22Rv1 (cell line): Measurements from ENCODE around the gene HOXA3.

Experiments used
- ZFX ChIP-seq: fragments of 450-650 bp; IDR thresholded peaks from 2 replicates; pipeline ENCODE4 v1.6.1; 2017; ENCODE audit warnings: antibody characterized with exemption, borderline replicate concordance
- TF ChIP-seq, protein P1 (sequence below): fragments of 450-650 bp; IDR thresholded peaks from 2 replicates; pipeline ENCODE4 v1.5.1; 2017; ENCODE audit warnings: mild to moderate bottlenecking

DNA sequence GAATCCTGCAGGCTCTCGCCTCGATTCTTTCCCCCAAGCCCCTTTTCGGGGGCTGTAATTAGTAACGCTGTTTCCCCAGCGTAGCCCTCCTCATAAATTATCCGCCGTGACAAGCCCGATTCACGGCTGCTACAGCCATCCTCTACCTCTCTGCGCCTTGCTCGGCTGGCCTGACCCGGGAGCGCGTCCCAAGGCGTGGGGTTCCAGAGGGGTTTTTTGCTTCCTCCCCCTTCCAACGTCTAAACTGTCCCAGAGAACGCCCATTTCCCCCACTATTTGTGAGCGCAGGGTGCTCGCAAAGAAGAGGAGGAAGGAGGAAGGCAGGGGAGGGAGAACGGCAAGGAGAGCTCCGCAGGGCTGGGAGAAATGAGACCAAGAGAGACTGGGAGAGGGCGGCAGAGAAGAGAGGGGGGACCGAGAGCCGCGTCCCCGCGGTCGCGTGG is 9.8 kb downstream of the HOXA3 start:
- TF ChIP-seq, protein P1, sequence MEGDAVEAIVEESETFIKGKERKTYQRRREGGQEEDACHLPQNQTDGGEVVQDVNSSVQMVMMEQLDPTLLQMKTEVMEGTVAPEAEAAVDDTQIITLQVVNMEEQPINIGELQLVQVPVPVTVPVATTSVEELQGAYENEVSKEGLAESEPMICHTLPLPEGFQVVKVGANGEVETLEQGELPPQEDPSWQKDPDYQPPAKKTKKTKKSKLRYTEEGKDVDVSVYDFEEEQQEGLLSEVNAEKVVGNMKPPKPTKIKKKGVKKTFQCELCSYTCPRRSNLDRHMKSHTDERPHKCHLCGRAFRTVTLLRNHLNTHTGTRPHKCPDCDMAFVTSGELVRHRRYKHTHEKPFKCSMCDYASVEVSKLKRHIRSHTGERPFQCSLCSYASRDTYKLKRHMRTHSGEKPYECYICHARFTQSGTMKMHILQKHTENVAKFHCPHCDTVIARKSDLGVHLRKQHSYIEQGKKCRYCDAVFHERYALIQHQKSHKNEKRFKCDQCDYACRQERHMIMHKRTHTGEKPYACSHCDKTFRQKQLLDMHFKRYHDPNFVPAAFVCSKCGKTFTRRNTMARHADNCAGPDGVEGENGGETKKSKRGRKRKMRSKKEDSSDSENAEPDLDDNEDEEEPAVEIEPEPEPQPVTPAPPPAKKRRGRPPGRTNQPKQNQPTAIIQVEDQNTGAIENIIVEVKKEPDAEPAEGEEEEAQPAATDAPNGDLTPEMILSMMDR: no peak
- TF ChIP-seq ZFX: no peak
